Stomach (tissue), 4 donors: Measurements from ENCODE around the gene CCDC88C.

Source experiments
- CTCF ChIP-seq, 7 experiments: fragments of 450-650 bp in 4 of 7; fragments of 200-600 bp in 3 of 7; sonication (generic) in 3 of 7; IDR thresholded peaks; one replicate each; pipeline ENCODE4 v1.5.1; 2016 to 2019; ENCODE audit warnings: antibody characterized with exemption in 7 of 7, control low read depth in 2 of 7, mild to moderate bottlenecking in 1 of 7
- EP300 ChIP-seq: sonication (generic); formaldehyde crosslinking; IDR thresholded peaks from one replicate; pipeline ENCODE4 v1.6.1; 2017; ENCODE audit warnings: antibody characterized with exemption
- POLR2AphosphoS5 ChIP-seq, 3 donors: sonication (generic); formaldehyde crosslinking; IDR thresholded peaks; one replicate each; pipeline ENCODE4 v1.6.1; 2016; ENCODE audit warnings: antibody characterized with exemption in 3 of 3

GRCh38 chr14:91371990-91372375, 45.6 kb downstream of the CCDC88C start:
- no peak for TF ChIP-seq CTCF (IDR thresholded peaks at IDR 0.05)
- TF ChIP-seq POLR2AphosphoS5 (IDR thresholded peaks at IDR 0.05) = no peak
- no peak for TF ChIP-seq EP300
